ENCODE measurements around the gene TEX48.

The TEX48 gene

GRCh38 chr9:114655689-114656088, 26.3 kb downstream of the TEX48 start:
- no peak overlapping the region for H3K4me3 ChIP-seq (ENCODE audit: low read depth, low read length)
- in situ Hi-C loops (cut with HindIII; ENCODE audit: low sequenced_read_pairs) = no loop called here
- DNase-seq (ENCODE audit: low read depth, low spot score) = peak; percentile 51
- TF ChIP-seq, protein P1, sequence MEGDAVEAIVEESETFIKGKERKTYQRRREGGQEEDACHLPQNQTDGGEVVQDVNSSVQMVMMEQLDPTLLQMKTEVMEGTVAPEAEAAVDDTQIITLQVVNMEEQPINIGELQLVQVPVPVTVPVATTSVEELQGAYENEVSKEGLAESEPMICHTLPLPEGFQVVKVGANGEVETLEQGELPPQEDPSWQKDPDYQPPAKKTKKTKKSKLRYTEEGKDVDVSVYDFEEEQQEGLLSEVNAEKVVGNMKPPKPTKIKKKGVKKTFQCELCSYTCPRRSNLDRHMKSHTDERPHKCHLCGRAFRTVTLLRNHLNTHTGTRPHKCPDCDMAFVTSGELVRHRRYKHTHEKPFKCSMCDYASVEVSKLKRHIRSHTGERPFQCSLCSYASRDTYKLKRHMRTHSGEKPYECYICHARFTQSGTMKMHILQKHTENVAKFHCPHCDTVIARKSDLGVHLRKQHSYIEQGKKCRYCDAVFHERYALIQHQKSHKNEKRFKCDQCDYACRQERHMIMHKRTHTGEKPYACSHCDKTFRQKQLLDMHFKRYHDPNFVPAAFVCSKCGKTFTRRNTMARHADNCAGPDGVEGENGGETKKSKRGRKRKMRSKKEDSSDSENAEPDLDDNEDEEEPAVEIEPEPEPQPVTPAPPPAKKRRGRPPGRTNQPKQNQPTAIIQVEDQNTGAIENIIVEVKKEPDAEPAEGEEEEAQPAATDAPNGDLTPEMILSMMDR (IDR thresholded peaks at IDR 0.05; ENCODE audit: low read depth, low read length) = no peak

DNA sequence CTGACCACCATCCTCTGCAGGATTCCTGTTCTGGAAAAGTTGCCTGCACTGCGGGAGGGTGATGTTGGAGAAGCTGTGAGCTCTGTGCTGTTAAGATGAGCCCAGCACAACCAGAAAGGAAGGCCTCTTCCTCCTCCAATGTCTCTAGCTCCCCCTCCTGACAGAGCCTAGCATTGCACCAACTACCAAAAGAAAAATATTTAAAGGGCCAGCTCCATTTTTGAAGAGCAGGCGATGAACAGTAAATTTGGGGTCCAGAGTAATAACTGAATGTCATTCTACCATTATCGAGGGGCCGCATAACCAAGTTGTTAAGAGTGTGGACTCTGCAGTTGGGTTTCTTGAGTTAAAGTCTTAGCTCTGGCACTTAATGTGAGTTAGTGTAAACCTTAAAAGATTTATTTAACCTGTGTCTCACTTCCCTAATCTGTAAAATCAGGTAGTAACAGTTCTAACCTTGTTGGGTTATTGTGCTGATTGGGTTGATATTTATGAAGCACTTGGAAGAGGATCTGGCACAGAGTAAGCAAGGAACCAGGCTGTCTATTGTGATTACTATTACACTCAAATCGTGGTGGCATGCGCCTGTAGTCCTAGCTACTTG, 28.3 kb downstream of the TEX48 start:
- DNase-seq (ENCODE audit: low read depth, low spot score) = peak; percentile 76
- no peak overlapping the region for H3K4me3 ChIP-seq (ENCODE audit: low read depth, low read length)
- TF ChIP-seq, protein P1 (IDR thresholded peaks at IDR 0.05; ENCODE audit: low read depth, low read length) = peak; percentile 96
- in situ Hi-C loops (cut with HindIII; ENCODE audit: low sequenced_read_pairs) = no loop called here

DNA sequence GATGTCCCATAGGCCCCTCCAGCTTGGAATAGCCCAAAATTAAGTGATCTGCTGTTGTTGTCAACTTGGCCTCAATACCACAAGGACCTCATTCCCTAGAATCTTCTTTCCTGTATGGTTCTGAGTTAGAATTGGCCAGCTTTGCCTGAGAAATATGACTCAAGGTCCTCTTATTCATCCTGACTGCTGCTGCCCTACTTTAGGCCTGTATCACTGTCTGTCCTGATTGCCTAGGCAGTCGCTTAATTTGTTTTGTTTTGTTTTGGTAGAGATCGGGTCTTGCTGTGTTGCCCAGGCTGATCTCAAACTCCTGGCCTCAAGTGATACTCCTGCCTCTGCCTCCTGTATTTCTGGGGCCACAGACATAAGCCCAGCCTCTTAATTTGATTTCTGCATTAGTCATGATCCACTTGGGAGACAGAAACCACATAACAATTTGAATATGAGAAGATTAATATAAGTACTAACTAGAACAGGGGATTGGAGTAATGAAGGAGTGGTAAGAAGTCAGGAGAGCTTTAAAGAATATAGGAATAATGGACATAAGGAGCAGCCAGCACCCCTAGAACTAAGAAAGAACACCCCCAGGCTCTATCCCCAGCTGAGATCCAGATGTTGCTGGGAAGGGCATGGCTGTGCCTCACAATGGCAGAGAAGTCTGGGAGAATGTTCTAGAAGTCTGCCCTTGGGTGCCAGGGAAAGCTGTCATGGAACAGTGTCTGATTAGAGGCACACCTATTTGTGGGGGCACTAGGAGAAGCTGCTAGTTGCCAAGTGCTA, 29.0 kb downstream of the TEX48 start:
- DNase-seq (ENCODE audit: low read depth, low spot score) = no peak
- in situ Hi-C loops (cut with HindIII; ENCODE audit: low sequenced_read_pairs) = no loop called here
- TF ChIP-seq, protein P1 (IDR thresholded peaks at IDR 0.05; ENCODE audit: low read depth, low read length) = no peak
- no peak overlapping the region for H3K4me3 ChIP-seq (ENCODE audit: low read depth, low read length)

GRCh38 chr9:114643896-114644295, 38.1 kb downstream of the TEX48 start:
- no peak overlapping the region for H3K4me3 ChIP-seq (ENCODE audit: low read depth, low read length)
- peak; percentile 10 for DNase-seq (ENCODE audit: low read depth, low spot score)
- in situ Hi-C loops (cut with HindIII; ENCODE audit: low sequenced_read_pairs) = no loop called here
- TF ChIP-seq, protein P1 (IDR thresholded peaks at IDR 0.05; ENCODE audit: low read depth, low read length) = no peak

DNA sequence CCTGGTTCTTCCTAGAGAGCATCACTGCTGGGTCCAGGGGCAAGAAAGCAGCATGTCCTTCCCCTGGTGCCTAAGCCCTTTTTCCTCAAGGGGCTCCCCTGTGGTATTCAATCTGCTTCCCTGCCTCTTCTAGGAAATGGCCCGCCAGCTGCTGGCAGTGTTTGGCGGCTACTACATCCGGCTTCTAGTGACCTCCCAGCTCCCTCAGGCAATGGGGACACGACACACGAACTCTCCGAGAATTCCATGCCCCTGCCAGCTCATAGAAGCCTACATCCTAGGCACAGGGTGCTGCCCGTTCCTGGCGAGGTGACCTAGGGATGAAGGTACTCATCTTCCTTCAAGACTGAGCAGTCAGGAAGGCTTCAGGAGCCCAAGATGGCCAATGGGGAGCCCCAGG, 39.0 kb downstream of the TEX48 start:
- in situ Hi-C loops (cut with HindIII; ENCODE audit: low sequenced_read_pairs) = no loop called here
- no peak overlapping the region for H3K4me3 ChIP-seq (ENCODE audit: low read depth, low read length)

DNA sequence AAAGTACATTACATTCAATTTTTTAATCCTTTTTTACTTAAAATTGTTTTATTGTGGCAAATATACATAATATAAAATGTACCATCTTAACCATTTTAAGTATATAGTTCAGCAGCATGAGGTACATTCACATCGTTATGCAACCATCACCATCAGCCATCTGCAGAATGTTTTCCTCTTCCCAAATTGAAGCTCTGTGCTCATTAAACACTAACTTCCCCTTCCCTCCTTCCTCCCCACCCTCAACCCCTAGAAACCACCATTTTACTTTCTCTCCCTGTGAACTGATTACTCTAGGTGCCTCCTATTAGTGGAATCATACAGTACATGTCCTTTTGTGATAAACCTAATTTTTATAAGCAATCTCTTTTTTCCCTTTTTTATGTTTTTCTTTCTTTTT, 40.0 kb downstream of the TEX48 start:
- in situ Hi-C loops (cut with HindIII; ENCODE audit: low sequenced_read_pairs) = no loop called here
- no peak overlapping the region for H3K4me3 ChIP-seq (ENCODE audit: low read depth, low read length)
- DNase-seq (ENCODE audit: low read depth, low spot score) = no peak
- TF ChIP-seq, protein P1 (IDR thresholded peaks at IDR 0.05; ENCODE audit: low read depth, low read length) = no peak

More for the DNA sequence above, 39.0 kb downstream of the TEX48 start:
- DNase-seq (ENCODE audit: low read depth, low spot score) = no peak
- TF ChIP-seq, protein P1 (IDR thresholded peaks at IDR 0.05; ENCODE audit: low read depth, low read length) = no peak

Data from astrocyte of the spinal cord (primary cell).